ENCODE data around the gene TPD52L1. TPM values are rescaled to one million over a fixed set of nuclear protein-coding genes. Genes with fewer than 3 reads are reported as not detected.

The TPD52L1 gene
- total RNA-seq, 1 donor from 2014 or later: 164 TPM

GRCh38 chr6:125222531-125223455, 69.2 kb downstream of the TPD52L1 start:
- TF ChIP-seq CTCF (IDR thresholded peaks at IDR 0.05; ENCODE audit: insufficient read depth, low read length, severe bottlenecking): no peak
- Histone ChIP-seq H3K36me3 (ENCODE audit: control insufficient read depth, insufficient read depth, low read length) (no peaks in the 10 kb centered on the region), H3K4me3 (ENCODE audit: low read depth, low read length) (no peak overlapping the region), H3K27me3 (ENCODE audit: control insufficient read depth, insufficient read depth, low read length) (no peaks in the 10 kb centered on the region)
- no peak for DNase-seq (ENCODE audit: low read depth)
- no peak for FAIRE-seq

GRCh38 chr6:125224231-125224861, 70.8 kb downstream of the TPD52L1 start:
- DNase-seq (ENCODE audit: low read depth): no peak
- no peak for FAIRE-seq
- no peak for TF ChIP-seq CTCF (IDR thresholded peaks at IDR 0.05; ENCODE audit: insufficient read depth, low read length, severe bottlenecking)

GRCh38 chr6:125227244-125227643, 73.7 kb downstream of the TPD52L1 start:
- no peaks in the 10 kb centered on the region for H3K27me3 ChIP-seq (ENCODE audit: control insufficient read depth, insufficient read depth, low read length)
- no peak for TF ChIP-seq CTCF (IDR thresholded peaks at IDR 0.05; ENCODE audit: insufficient read depth, low read length, severe bottlenecking)
- H3K4me3 ChIP-seq (ENCODE audit: low read depth, low read length): no peak overlapping the region
- no peak for FAIRE-seq
- DNase-seq (ENCODE audit: low read depth): no peak
- H3K36me3 ChIP-seq (ENCODE audit: control insufficient read depth, insufficient read depth, low read length): peaks cover 1% of the 10 kb centered on the region

More at GRCh38 chr6:125224231-125224861, 70.8 kb downstream of the TPD52L1 start:
- H3K4me3 ChIP-seq (ENCODE audit: low read depth, low read length): no peak overlapping the region
- H3K27me3 ChIP-seq (ENCODE audit: control insufficient read depth, insufficient read depth, low read length): no peaks in the 10 kb centered on the region
- H3K36me3 ChIP-seq (ENCODE audit: control insufficient read depth, insufficient read depth, low read length): peaks cover 1% of the 10 kb centered on the region

DNA sequence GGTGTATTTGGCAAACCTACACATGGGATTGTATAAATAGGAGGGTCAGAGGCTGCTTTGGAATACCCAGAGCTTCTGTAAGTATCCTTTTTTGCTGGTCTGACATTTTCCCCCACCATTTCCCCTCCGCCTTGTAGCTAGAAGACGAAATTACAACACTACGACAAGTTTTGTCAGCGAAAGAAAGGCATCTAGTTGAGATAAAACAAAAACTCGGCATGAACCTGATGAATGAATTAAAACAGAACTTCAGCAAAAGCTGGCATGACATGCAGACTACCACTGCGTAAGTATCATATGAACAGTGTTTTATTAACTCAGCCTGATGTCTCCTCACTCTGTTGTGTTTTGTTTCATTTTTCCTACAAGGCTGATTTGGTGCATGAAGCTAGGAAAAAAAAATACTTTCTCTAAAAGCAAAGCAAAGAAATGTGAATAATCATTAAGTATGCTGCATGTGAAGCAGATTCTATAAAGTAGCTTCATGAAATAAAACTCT, 75.5 kb downstream of the TPD52L1 start:
- DNase-seq (ENCODE audit: low read depth) (no peak), FAIRE-seq (no peak)
- Histone ChIP-seq H3K27me3 (ENCODE audit: control insufficient read depth, insufficient read depth, low read length) (no peaks in the 10 kb centered on the region), H3K4me3 (ENCODE audit: low read depth, low read length) (no peak overlapping the region), H3K36me3 (ENCODE audit: control insufficient read depth, insufficient read depth, low read length) (peaks cover 1% of the 10 kb centered on the region)
- no peak for TF ChIP-seq CTCF (IDR thresholded peaks at IDR 0.05; ENCODE audit: insufficient read depth, low read length, severe bottlenecking)

DNA sequence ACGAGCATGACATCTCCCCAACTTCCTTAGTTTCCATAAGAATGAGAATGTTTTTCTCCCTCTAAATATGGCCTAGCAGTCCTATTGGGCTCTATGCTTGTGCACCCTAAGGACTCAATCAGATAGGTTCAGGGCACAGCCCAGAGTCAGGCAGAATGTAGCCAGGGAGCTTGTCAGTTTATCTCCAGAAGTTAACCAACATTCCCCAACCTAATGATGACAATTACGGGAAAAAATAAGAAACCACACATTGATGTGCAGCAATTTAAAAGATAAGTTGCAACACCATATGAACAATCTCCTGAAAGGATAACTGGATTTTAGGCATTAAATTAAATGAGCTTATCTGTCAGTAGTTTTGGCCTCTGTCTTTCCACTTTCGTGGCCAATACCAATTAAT, 77.1 kb downstream of the TPD52L1 start:
- DNase-seq (ENCODE audit: low read depth) (no peak), FAIRE-seq (no peak)
- Histone ChIP-seq H3K27me3 (ENCODE audit: control insufficient read depth, insufficient read depth, low read length) (no peaks in the 10 kb centered on the region), H3K36me3 (ENCODE audit: control insufficient read depth, insufficient read depth, low read length) (peaks cover 2% of the 10 kb centered on the region), H3K4me3 (ENCODE audit: low read depth, low read length) (no peak overlapping the region)
- TF ChIP-seq CTCF (IDR thresholded peaks at IDR 0.05; ENCODE audit: insufficient read depth, low read length, severe bottlenecking): no peak
